Activated T-helper 2 cell treated with anti-CD3 and anti-CD28 coated beads, Interferon-gamma antibody, Interleukin-2, Interleukin-4, amounts not matched to agents 10 μg/mL and 5 μg/mL and 100 μg/mL, durations not matched to agents 14 hours and 24 hours and 36 hours (primary cell): Measurements from ENCODE around the gene IL16. TPM values are rescaled to one million over a fixed set of nuclear protein-coding genes. Genes with fewer than 3 reads are reported as not detected.

Source experiments
- DNase-seq: peaks from one replicate; pipeline ENCODE4 v3.0.0; 2021; ENCODE audit warnings: low spot score
- H3K27ac Mint-ChIP-seq: one replicate; pipeline ENCODE4 v1.8.0; 2021; ENCODE audit warnings: mixed read lengths
- H3K27me3 Mint-ChIP-seq: one replicate; pipeline ENCODE4 v1.8.0; 2021; ENCODE audit warnings: low read depth, mixed read lengths
- H3K36me3 Mint-ChIP-seq: one replicate; pipeline ENCODE4 v1.8.0; 2021; ENCODE audit warnings: low read depth, mixed read lengths
- H3K4me1 Mint-ChIP-seq: one replicate; pipeline ENCODE4 v1.8.0; 2021; ENCODE audit warnings: low read depth, mixed read lengths
- H3K4me3 Mint-ChIP-seq: one replicate; pipeline ENCODE4 v1.8.0; 2021; ENCODE audit warnings: low read depth, mild to moderate bottlenecking, moderate library complexity, mixed read lengths
- H3K9me3 Mint-ChIP-seq: one replicate; pipeline ENCODE4 v1.8.0; 2021; ENCODE audit warnings: mixed read lengths
- intact Hi-C: fragments of 100-400 bp; cut with micrococcal nuclease; formaldehyde crosslinking; loops from one replicate; pipeline ENCODE4 v1.15.1; 2023
- total RNA-seq: library from RNA; stranded (reverse); gene quantifications from 2 replicates; pipeline ENCODE4 v1.2.3, GENCODE V29; 2022

IL16 gene
- total RNA-seq, 1 donor from 2014 or later = 42.3 TPM

DNA sequence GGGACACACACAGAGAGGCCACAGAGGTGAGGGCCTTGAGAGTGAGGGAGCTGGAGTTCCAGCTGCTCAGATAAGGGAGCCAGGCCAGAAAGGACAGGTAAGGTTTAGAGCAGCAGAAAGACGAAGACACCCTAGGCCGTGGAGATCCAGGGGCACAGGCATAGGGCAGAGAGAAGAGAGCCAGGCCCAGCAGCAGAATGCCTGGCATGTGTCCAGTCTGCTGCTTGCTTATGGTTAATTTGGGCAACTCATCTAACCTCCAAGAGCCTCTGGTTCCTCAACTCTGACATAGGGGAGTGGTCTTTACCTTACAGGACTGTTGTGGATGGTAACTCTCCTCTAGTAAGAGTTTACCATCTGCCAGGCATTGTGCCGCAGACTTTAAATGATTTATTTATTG is 91.4 kb downstream of the IL16 start:
- Mint-ChIP-seq H3K36me3 (peaks cover 17% of the 10 kb centered on the region), H3K4me3 (no peak overlapping the region), H3K27me3 (no peaks in the 10 kb centered on the region), H3K27ac (no peak overlapping the region), H3K9me3 (peaks cover 11% of the 10 kb centered on the region), H3K4me1 (peaks cover 62% of the 10 kb centered on the region)
- no peak for DNase-seq
- intact Hi-C loops = no loop called here

DNA sequence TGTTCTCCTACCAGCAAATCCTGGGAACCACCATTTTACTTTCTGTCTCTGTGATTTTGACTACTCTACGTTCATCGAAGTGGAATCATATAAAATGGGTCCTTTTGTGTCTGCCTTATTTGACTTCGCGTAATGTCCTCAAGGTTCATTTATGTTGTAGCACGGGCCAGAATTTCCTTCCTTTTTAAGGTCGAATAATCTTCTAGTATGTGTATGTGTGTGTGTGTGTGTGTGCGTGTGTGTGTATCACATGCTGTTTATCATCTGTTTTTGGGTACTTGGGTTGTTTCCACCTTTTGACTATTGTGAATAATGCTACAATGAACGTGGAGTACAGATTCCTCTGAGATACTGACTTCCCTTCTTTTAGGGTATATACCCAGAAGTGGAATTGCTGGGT is 91.9 kb downstream of the IL16 start:
- no peak for DNase-seq
- Mint-ChIP-seq H3K27me3 (no peaks in the 10 kb centered on the region), H3K9me3 (peaks cover 11% of the 10 kb centered on the region), H3K4me1 (peaks cover 66% of the 10 kb centered on the region), H3K36me3 (peaks cover 17% of the 10 kb centered on the region), H3K4me3 (no peak overlapping the region), H3K27ac (no peak overlapping the region)
- intact Hi-C loops = no loop called here

GRCh38 chr15:81289910-81290309 is 93.2 kb downstream of the IL16 start:
- no peak overlapping the region for H3K27ac Mint-ChIP-seq

DNA sequence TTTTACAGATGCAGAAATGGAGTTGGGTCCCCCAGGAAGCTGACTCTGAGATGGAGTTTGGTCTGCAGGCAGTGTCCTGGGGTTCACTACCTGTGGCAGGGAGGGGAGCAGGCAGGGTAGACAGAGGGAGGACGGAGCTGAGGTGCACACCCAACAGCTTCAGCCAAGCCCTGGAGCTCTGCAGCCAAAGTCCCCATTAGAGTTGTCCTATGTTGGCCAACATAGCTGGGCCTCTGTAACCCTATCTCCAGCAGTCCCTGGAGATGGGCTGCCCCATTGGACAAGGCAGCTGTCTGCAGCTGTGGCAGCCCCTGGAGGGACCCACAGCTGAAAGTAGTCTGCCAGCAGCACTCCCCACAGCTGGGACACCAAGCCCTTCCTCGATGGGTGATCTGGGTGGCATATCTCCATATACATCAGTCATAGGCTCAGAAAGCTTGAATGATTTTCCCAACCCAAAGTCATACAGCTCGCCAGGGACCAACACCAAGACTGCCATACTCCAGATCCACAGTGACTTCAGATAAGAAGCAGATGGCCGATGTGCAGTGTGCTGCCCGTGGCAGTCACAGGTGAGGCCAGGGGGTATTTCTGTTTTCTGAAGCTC is 95.3 kb downstream of the IL16 start:
- H3K27me3 Mint-ChIP-seq = no peaks in the 10 kb centered on the region
- H3K9me3 Mint-ChIP-seq = peaks cover 5% of the 10 kb centered on the region
- peak overlapping the region; percentile 78 for H3K27ac Mint-ChIP-seq
- no peak for DNase-seq
- peaks cover 74% of the 10 kb centered on the region for H3K4me1 Mint-ChIP-seq
- peaks cover 14% of the 10 kb centered on the region for H3K36me3 Mint-ChIP-seq
- peak overlapping the region; percentile 80 for H3K4me3 Mint-ChIP-seq
- intact Hi-C loops = loop anchor here (2.0 to 10.0 kb wide), 5 partner anchors 13 to 755 kb away; partner anchors contain the start of genes MEX3B and TLNRD1

More at GRCh38 chr15:81289910-81290309, 93.2 kb downstream of the IL16 start:
- intact Hi-C loops = loop anchor here (2.0 to 10.0 kb wide), 3 partner anchors 15 to 757 kb away; partner anchors contain the start of gene MEX3B
- H3K36me3 Mint-ChIP-seq = peaks cover 17% of the 10 kb centered on the region
- no peaks in the 10 kb centered on the region for H3K27me3 Mint-ChIP-seq
- H3K4me3 Mint-ChIP-seq = no peak overlapping the region
- peaks cover 74% of the 10 kb centered on the region for H3K4me1 Mint-ChIP-seq
- peaks cover 11% of the 10 kb centered on the region for H3K9me3 Mint-ChIP-seq
- DNase-seq = no peak

DNA sequence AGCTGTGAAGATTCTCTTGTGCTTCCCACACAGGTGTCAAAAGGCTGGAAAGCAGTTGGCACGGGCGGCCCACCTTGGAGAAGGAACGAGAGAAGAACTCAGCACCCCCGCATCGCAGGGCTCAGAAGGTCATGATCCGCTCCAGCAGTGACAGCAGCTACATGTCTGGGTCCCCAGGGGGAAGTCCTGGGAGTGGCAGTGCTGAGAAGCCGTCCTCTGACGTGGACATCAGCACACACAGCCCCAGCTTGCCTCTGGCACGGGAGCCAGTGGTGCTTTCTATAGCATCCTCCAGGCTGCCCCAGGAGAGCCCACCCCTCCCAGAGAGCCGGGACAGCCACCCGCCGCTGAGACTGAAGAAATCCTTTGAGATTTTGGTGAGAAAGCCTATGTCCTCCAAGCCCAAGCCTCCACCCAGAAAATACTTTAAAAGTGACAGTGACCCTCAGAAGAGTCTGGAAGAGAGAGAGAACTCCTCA is 95.9 kb downstream of the IL16 start:
- intact Hi-C loops = loop anchor here (2.0 to 10.0 kb wide), 4 partner anchors 44 to 755 kb away; partner anchors contain the start of genes MEX3B and TLNRD1
- peaks cover 74% of the 10 kb centered on the region for H3K4me1 Mint-ChIP-seq
- peaks cover 16% of the 10 kb centered on the region for H3K36me3 Mint-ChIP-seq
- peak overlapping the region; percentile 78 for H3K27ac Mint-ChIP-seq
- peaks cover 3% of the 10 kb centered on the region for H3K9me3 Mint-ChIP-seq
- H3K27me3 Mint-ChIP-seq = no peaks in the 10 kb centered on the region
- H3K4me3 Mint-ChIP-seq = peak overlapping the region; percentile 80
- no peak for DNase-seq

DNA sequence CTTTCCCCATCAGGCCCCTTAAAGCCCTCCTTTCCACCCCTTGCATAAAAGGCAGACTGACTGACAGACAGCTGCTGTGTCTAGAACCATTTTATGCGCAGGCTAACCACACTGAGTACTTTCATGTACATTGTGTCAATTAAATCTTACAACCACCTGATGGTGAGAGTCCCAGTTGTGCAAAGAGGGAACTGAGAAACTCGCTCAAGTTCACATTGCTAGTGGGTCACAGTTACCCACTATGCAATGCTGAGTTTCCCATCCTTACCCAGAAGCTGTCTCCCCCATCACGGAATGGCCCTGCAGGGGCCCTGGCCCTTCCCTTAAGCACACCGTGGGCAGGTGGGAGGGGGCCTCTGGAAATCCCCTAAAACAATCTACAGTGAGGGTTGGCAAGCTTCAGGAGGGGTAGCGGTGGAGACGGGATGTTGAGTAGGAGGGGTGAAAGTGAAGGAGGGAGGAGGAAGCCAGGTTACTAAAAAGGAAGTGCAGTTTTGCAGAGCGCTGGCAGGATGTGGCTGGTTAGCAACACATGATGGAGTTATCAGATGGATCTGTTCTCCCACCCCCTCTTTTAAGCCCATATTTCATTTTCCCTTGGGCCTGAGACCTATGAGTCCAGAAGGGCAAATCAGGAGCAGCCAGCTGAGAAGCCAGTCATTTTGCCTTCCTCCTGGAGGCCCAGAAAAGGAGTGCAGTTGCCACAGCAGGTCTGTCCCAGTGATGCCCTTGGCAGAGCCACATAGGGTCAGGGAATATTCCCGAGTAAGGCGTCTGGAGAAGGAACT is 97.2 kb downstream of the IL16 start:
- H3K27me3 Mint-ChIP-seq = no peaks in the 10 kb centered on the region
- H3K4me3 Mint-ChIP-seq = peak overlapping the region; percentile 80
- intact Hi-C loops = loop anchor here (1.0 to 10.0 kb wide), 7 partner anchors 8 to 753 kb away; partner anchors contain the start of genes MEX3B and TLNRD1
- H3K9me3 Mint-ChIP-seq = no peaks in the 10 kb centered on the region
- H3K4me1 Mint-ChIP-seq = peaks cover 80% of the 10 kb centered on the region
- H3K36me3 Mint-ChIP-seq = peaks cover 19% of the 10 kb centered on the region
- DNase-seq = peak; percentile 76
- H3K27ac Mint-ChIP-seq = peak overlapping the region; percentile 82

GRCh38 chr15:81294516-81294880 is 97.8 kb downstream of the IL16 start:
- DNase-seq = no peak
- no peaks in the 10 kb centered on the region for H3K27me3 Mint-ChIP-seq
- peak overlapping the region; percentile 71 for H3K4me3 Mint-ChIP-seq
- intact Hi-C loops = loop anchor here (1.0 to 10.0 kb wide), 5 partner anchors 8 to 753 kb away; partner anchors contain the start of gene MEX3B
- H3K27ac Mint-ChIP-seq = peak overlapping the region; percentile 82
- H3K9me3 Mint-ChIP-seq = no peaks in the 10 kb centered on the region
- H3K4me1 Mint-ChIP-seq = peaks cover 85% of the 10 kb centered on the region
- peaks cover 25% of the 10 kb centered on the region for H3K36me3 Mint-ChIP-seq

- peaks cover 87% of the 10 kb centered on the region for H3K4me1 Mint-ChIP-seq
- peaks cover 36% of the 10 kb centered on the region for H3K36me3 Mint-ChIP-seq
- H3K27me3 Mint-ChIP-seq = no peaks in the 10 kb centered on the region
- intact Hi-C loops = loop anchor here (2.0 to 10.0 kb wide), 2 partner anchors 273 to 491 kb away; no protein-coding TSS in a partner anchor
- H3K27ac Mint-ChIP-seq = peak overlapping the region; percentile 93
- no peak for DNase-seq
- no peaks in the 10 kb centered on the region for H3K9me3 Mint-ChIP-seq
- H3K4me3 Mint-ChIP-seq = peak overlapping the region; percentile 96
Observed at GRCh38 chr15:81295486-81296121, 98.9 kb downstream of the IL16 start.

- H3K9me3 Mint-ChIP-seq = no peaks in the 10 kb centered on the region
- intact Hi-C loops = loop anchor here (2.0 to 10.0 kb wide), 2 partner anchors 273 to 491 kb away; no protein-coding TSS in a partner anchor
- H3K27ac Mint-ChIP-seq = peak overlapping the region; percentile 93
- peak overlapping the region; percentile 96 for H3K4me3 Mint-ChIP-seq
- peaks cover 42% of the 10 kb centered on the region for H3K36me3 Mint-ChIP-seq
- H3K4me1 Mint-ChIP-seq = peaks cover 90% of the 10 kb centered on the region
- DNase-seq = no peak
- no peaks in the 10 kb centered on the region for H3K27me3 Mint-ChIP-seq
Observed at GRCh38 chr15:81296186-81296585, 99.5 kb downstream of the IL16 start.

- no peaks in the 10 kb centered on the region for H3K9me3 Mint-ChIP-seq
- no peaks in the 10 kb centered on the region for H3K27me3 Mint-ChIP-seq
- peaks cover 47% of the 10 kb centered on the region for H3K36me3 Mint-ChIP-seq
- H3K27ac Mint-ChIP-seq = peak overlapping the region; percentile 93
- H3K4me1 Mint-ChIP-seq = peaks cover 90% of the 10 kb centered on the region
- peak overlapping the region; percentile 96 for H3K4me3 Mint-ChIP-seq
- peak; percentile 76 for DNase-seq
- intact Hi-C loops = loop anchor here (2.0 to 10.0 kb wide), 2 partner anchors 274 to 492 kb away; no protein-coding TSS in a partner anchor
Observed at GRCh38 chr15:81296673-81297072, 100.0 kb downstream of the IL16 start.

GRCh38 chr15:81297147-81297572 is 100.5 kb downstream of the IL16 start:
- no peaks in the 10 kb centered on the region for H3K9me3 Mint-ChIP-seq
- DNase-seq = no peak
- intact Hi-C loops = loop anchor here (2.0 to 10.0 kb wide), 2 partner anchors 274 to 492 kb away; no protein-coding TSS in a partner anchor
- H3K36me3 Mint-ChIP-seq = peaks cover 52% of the 10 kb centered on the region
- H3K27ac Mint-ChIP-seq = peak overlapping the region; percentile 93
- no peaks in the 10 kb centered on the region for H3K27me3 Mint-ChIP-seq
- H3K4me1 Mint-ChIP-seq = peaks cover 90% of the 10 kb centered on the region
- H3K4me3 Mint-ChIP-seq = peak overlapping the region; percentile 96
